Amniotic stem cell (primary cell): ENCODE data around the gene SEC24D.
"Not testable (repeated sequence)": the region's sequence is repeated elsewhere in the genome, so short reads cannot be mapped to it uniquely, and the experiment has no call there.

Source experiments
- DNase-seq: peaks from one replicate; lab custom pipeline; 2025; lab: John Stamatoyannopoulos, UW

Gene SEC24D, protein sequence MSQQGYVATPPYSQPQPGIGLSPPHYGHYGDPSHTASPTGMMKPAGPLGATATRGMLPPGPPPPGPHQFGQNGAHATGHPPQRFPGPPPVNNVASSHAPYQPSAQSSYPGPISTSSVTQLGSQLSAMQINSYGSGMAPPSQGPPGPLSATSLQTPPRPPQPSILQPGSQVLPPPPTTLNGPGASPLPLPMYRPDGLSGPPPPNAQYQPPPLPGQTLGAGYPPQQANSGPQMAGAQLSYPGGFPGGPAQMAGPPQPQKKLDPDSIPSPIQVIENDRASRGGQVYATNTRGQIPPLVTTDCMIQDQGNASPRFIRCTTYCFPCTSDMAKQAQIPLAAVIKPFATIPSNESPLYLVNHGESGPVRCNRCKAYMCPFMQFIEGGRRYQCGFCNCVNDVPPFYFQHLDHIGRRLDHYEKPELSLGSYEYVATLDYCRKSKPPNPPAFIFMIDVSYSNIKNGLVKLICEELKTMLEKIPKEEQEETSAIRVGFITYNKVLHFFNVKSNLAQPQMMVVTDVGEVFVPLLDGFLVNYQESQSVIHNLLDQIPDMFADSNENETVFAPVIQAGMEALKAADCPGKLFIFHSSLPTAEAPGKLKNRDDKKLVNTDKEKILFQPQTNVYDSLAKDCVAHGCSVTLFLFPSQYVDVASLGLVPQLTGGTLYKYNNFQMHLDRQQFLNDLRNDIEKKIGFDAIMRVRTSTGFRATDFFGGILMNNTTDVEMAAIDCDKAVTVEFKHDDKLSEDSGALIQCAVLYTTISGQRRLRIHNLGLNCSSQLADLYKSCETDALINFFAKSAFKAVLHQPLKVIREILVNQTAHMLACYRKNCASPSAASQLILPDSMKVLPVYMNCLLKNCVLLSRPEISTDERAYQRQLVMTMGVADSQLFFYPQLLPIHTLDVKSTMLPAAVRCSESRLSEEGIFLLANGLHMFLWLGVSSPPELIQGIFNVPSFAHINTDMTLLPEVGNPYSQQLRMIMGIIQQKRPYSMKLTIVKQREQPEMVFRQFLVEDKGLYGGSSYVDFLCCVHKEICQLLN

DNA sequence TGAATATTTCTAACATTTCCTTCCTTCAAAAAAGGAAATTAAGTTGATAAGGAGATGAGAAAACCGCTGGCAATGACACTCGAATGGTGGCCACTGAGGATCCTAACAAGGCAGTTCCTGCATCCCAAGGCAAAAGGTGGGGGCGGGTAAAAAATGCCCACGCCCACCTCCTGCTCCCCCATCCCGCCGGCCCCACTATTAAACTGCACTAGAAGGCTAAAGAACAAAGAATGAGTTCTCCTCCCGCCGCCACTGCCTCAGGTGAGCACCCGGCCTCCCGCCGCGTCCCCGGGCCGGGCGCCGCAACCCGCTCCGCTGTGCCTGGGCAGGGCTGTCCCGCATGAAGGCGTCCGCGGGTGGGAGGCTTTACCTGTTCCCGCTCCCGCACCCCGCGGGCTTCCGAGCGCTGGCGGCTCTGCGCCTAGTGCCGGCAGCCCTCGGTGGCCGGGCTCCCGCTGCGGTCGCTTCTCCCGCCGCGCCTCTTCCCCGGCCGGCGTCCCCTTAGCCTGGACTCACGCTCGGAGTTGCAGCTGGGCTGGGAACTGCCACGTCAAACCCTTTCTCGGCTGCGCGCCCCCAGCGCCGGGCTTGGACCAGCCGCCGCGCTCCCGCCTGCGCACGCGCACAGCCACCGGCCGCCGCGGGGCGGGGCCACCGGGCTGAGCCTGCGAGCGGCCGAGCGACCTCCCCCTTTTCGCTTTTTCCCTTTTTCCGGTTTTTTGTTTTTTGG lies at the start of gene SEC24D:
Gene SEC24D, minus strand, starts transcription at position 556 of the 730 bp plus-strand sequence. CDS start 2,430 bp downstream, outside the sequence.
- peak; percentile 68 for DNase-seq

DNA sequence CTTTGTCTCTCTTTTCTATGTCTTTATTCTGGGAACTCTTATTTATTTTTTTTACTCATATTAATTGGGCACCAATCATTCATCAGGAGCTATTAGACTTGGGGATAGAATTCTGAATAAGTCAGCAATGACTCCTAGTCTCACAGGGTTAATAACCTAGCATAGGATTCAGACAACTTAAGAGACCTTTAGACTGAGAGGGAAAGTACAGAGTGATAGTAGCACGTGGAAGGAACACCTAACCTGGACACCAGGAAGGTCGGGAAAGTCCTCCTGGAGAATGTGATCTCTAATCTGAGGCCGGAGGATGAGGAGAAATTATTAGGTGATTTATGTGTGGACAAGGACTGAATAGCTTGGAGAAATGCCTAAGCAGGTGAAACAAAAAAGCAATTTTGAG lies 48.8 kb upstream of the SEC24D start:
- no peak for DNase-seq

- no peak for DNase-seq
Measured at GRCh38 chr4:118883861-118884260, 47.9 kb upstream of the SEC24D start.

- DNase-seq: no peak
Measured at GRCh38 chr4:118881512-118882146, 45.7 kb upstream of the SEC24D start.

DNA sequence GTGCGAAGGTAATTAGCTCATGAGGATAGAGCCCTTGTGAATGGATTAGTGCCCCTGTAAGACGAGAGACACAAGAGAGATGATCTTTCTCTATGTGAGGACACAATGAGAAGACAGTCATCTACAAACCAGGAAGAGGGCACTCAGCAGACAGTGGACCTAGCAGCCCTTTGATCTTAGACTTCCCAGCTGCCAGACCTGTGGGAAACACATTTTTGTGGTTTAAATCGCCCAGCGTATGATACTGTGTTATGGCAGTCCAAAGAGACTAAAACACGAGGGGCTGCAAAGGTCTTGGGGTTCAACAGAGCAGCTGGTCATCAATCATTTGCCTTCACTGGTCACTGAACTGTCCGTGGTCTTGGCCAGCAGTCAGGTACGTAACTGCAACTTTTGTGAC lies 43.5 kb upstream of the SEC24D start:
- no peak for DNase-seq

- not testable (repeated sequence) for DNase-seq
Measured at GRCh38 chr4:118878507-118878906, 42.6 kb upstream of the SEC24D start.

GRCh38 chr4:118877797-118878196 lies 41.9 kb upstream of the SEC24D start:
- DNase-seq: no peak

GRCh38 chr4:118872181-118872580 lies 36.3 kb upstream of the SEC24D start:
- no peak for DNase-seq

GRCh38 chr4:118869808-118870342 lies 33.9 kb upstream of the SEC24D start:
- no peak for DNase-seq

GRCh38 chr4:118867311-118868067 lies 31.6 kb upstream of the SEC24D start:
- DNase-seq: no peak

- DNase-seq: no peak
Measured at GRCh38 chr4:118866442-118866841, 30.5 kb upstream of the SEC24D start.

GRCh38 chr4:118865091-118865708 lies 29.3 kb upstream of the SEC24D start:
- DNase-seq: no peak

DNA sequence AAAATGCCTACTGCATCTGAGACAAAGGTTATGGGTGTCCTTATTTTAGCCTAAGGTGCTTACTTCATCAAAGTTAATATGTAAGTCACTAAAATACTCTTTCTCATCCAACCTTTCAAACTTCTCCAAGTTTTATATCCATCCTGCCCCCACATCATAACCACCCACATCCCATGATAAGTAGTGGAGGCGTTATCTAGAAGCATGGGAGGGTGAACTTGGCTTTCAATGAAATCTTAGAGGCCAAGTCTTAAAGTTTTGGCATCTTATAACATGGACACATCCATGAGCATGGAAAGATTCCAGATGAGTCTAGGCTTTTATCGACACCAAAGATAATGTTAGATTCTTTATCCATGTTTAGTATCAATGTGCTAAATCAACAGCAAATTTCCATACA lies 22.9 kb upstream of the SEC24D start:
- DNase-seq: no peak

DNA sequence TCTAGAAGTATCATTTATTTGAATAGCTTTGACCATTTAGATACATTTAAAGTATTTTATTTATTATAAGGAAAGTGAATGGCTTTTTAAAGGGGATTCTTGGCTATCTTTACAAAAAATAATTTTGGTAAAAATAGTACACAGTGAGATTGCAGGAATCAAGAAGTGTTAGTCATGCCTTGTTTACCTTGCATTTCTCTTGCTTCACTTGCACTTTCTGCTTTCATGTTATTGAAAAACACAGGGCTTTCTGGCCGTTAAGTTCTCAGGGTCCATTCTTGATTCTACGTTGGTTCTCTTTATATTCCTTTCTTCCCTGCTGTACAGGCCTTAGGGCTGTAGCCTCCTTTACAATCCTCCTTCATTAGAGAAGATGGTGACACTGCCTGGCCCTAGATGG lies 21.8 kb upstream of the SEC24D start:
- DNase-seq: no peak

DNA sequence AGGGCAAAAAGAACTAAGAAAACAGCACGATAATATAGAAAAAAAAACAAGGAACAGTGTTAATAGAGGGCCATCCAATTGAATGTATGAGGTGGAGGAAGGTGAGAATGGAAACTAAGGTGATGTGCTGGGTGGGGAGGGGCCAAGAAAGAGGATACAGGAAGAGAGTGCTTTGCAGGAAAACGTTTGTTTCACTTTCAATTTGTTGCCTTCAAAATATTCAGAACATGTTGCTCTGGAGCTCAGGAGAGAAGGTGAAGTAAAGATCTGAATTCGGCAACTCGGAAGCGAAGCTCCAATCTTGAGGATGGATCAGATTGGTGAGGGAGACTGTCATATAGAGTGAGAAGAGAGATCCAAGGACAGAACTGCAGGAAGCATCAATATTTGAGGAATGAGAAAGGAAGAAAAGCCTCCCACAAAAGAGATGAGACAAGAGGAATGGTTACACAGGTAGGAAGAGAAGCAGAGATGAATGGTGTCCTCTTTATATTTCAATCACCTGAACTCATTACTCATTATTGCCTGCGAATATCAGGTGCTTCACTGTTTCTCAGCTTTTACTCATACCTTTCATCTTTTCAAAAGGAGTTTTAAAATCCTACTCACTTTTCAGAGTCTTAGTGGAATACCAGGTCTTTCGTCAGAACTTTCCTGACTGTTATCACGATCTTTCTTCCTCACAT lies 14.7 kb upstream of the SEC24D start:
- DNase-seq: no peak

GRCh38 chr4:118849867-118850487 lies 14.1 kb upstream of the SEC24D start:
- no peak for DNase-seq

DNA sequence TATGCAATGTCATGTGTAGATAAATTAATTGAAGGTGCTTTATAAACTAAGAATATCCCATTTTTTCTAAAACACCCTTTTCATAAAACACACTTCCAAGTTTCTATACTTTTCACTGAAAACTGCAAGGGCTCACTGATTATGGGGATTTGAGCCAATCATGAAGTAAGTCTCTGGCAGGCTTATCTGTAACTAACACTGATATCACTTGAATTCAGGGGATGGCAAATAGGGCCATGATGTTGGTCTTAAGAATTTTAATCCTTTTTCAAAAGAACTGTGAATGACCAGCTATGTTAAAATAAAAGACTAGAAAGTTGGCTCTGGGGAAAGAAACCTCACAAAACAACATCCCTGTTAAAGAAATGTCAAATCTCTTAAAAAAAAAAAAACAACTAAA lies 13.0 kb upstream of the SEC24D start:
- DNase-seq: no peak

GRCh38 chr4:118848242-118848641 lies 12.3 kb upstream of the SEC24D start:
- DNase-seq: no peak

- DNase-seq: no peak
Measured at GRCh38 chr4:118846979-118847378, 11.1 kb upstream of the SEC24D start.
